ENCODE measurements around the gene COL6A3. TPM values are rescaled to one million over a fixed set of nuclear protein-coding genes. Genes with fewer than 3 reads are reported as not detected.

COL6A3 gene
- total RNA-seq, 1 donor from 2014 or later: 645 TPM

- Mint-ChIP-seq H3K4me1 (peaks cover 81% of the 10 kb centered on the region), H3K4me3 (no peak overlapping the region), H3K27me3 (ENCODE audit: low read depth) (no peaks in the 10 kb centered on the region), H3K36me3 (no peaks in the 10 kb centered on the region), H3K27ac (peak overlapping the region; percentile 77), H3K9me3 (no peaks in the 10 kb centered on the region)
- no peak for DNase-seq (ENCODE audit: low spot score in 2 of 2, unreplicated experiment in 2 of 2)
- no peak for TF ChIP-seq CTCF (IDR thresholded peaks at IDR 0.05; ENCODE audit: unreplicated experiment)
Measured at GRCh38 chr2:237295889-237296480, 118.0 kb downstream of the COL6A3 start.

GRCh38 chr2:237294460-237294859, 119.5 kb downstream of the COL6A3 start:
- Mint-ChIP-seq H3K4me1 (peaks cover 79% of the 10 kb centered on the region), H3K27ac (peak overlapping the region; percentile 82), H3K27me3 (ENCODE audit: low read depth) (no peaks in the 10 kb centered on the region), H3K4me3 (no peak overlapping the region), H3K36me3 (no peaks in the 10 kb centered on the region), H3K9me3 (no peaks in the 10 kb centered on the region)
- DNase-seq (ENCODE audit: low spot score in 2 of 2, unreplicated experiment in 2 of 2): no peak
- TF ChIP-seq CTCF (IDR thresholded peaks at IDR 0.05; ENCODE audit: unreplicated experiment): no peak

GRCh38 chr2:237293978-237294377, 120.0 kb downstream of the COL6A3 start:
- peaks cover 79% of the 10 kb centered on the region for H3K4me1 Mint-ChIP-seq
- no peaks in the 10 kb centered on the region for H3K27me3 Mint-ChIP-seq (ENCODE audit: low read depth)
- no peaks in the 10 kb centered on the region for H3K36me3 Mint-ChIP-seq
- H3K27ac Mint-ChIP-seq: peak overlapping the region; percentile 82
- no peak for DNase-seq (ENCODE audit: low spot score in 2 of 2, unreplicated experiment in 2 of 2)
- TF ChIP-seq CTCF (IDR thresholded peaks at IDR 0.05; ENCODE audit: unreplicated experiment): no peak
- H3K9me3 Mint-ChIP-seq: no peaks in the 10 kb centered on the region
- no peak overlapping the region for H3K4me3 Mint-ChIP-seq

DNA sequence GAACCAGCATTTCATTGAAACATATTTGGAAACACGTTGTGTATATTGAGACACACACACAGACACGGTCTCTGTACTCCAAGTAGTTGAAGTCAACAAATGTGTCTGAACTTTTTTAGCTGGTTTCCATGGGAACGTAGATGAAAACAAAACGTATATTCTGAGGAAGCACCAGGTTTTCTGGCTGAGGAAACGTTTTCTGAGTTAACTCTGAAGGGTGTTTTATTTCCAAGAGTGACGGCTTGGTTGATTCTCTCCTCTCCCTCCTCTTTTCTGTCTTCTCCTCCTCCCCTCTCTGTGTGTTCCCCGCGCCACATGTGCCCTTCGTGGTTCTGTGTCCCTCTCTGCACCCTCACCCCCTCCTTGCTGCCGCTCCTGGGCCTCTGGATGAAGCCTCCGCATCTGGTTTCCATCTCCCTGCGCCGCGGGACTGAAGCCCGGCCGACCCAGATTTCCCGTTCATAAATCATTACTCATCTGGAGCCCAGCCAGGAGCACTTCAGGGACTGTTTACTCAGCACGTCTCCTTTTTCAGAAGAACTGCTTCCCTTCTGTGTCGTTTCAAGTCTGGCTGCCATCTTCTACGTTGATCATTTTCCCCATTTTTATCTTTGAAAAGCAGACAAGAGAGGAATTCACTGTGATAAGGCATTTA, 122.7 kb downstream of the COL6A3 start:
- H3K4me1 Mint-ChIP-seq: peaks cover 60% of the 10 kb centered on the region
- TF ChIP-seq CTCF (IDR thresholded peaks at IDR 0.05; ENCODE audit: unreplicated experiment): no peak
- peak overlapping the region; percentile 98 for H3K27ac Mint-ChIP-seq
- peaks cover 10% of the 10 kb centered on the region for H3K9me3 Mint-ChIP-seq
- peak overlapping the region; percentile 49 for H3K4me3 Mint-ChIP-seq
- H3K27me3 Mint-ChIP-seq (ENCODE audit: low read depth): no peaks in the 10 kb centered on the region
- peak; percentile 88 to 95 for DNase-seq (ENCODE audit: low spot score in 2 of 2, unreplicated experiment in 2 of 2)
- H3K36me3 Mint-ChIP-seq: peaks cover 3% of the 10 kb centered on the region

- peaks cover 10% of the 10 kb centered on the region for H3K9me3 Mint-ChIP-seq
- H3K27ac Mint-ChIP-seq: peak overlapping the region; percentile 98
- peaks cover 52% of the 10 kb centered on the region for H3K4me1 Mint-ChIP-seq
- H3K27me3 Mint-ChIP-seq (ENCODE audit: low read depth): no peaks in the 10 kb centered on the region
- no peak for TF ChIP-seq CTCF (IDR thresholded peaks at IDR 0.05; ENCODE audit: unreplicated experiment)
- no peak for DNase-seq (ENCODE audit: low spot score in 2 of 2, unreplicated experiment in 2 of 2)
- peaks cover 3% of the 10 kb centered on the region for H3K36me3 Mint-ChIP-seq
- H3K4me3 Mint-ChIP-seq: no peak overlapping the region
Measured at GRCh38 chr2:237290261-237290660, 123.7 kb downstream of the COL6A3 start.
